MCF 10A (cell line): Measurements from ENCODE around the gene KBTBD4. TPM values are rescaled to one million over a fixed set of nuclear protein-coding genes. Genes with fewer than 3 reads are reported as not detected.

Experiments used
- BruUV-seq: library from RNA; stranded (reverse); fragments of 400-500 nt; replicated peaks from 2 replicates; lab custom pipeline; 2021; lab: Mats Ljungman, UMichigan
- CTCF ChIA-PET: fragments of 300-600 bp; sonication (Branson Sonifier 250); formaldehyde crosslinking; extraction: SDS; loops from one replicate; lab custom pipeline; 2021; ENCODE audit warnings: antibody characterized with exemption, inconsistent platforms; lab: Yijun Ruan, JAX
- POLR2A ChIA-PET: fragments of 300-600, 350-650 bp; sonication (Branson Sonifier 250); formaldehyde crosslinking; extraction: SDS; loops from one replicate; lab custom pipeline; 2020; ENCODE audit warnings: antibody characterized with exemption, inconsistent platforms; lab: Yijun Ruan, JAX
- DNase-seq: peaks from one replicate; pipeline ENCODE4 v3.0.0-alpha.2; 2018; ENCODE audit not compliant: unreplicated experiment
- H3K27ac Mint-ChIP-seq: one replicate; pipeline ENCODE4 v1.8.0; 2022; ENCODE audit warnings: mild to moderate bottlenecking, low read depth, mixed read lengths; ENCODE audit not compliant: unreplicated experiment
- H3K27me3 Mint-ChIP-seq: one replicate; pipeline ENCODE4 v1.8.0; 2022; ENCODE audit warnings: mixed read lengths; ENCODE audit not compliant: insufficient read depth, unreplicated experiment
- H3K36me3 Mint-ChIP-seq: one replicate; pipeline ENCODE4 v1.8.0; 2022; ENCODE audit warnings: mild to moderate bottlenecking, moderate library complexity, mixed read lengths; ENCODE audit not compliant: insufficient read depth, unreplicated experiment
- H3K4me1 Mint-ChIP-seq: one replicate; pipeline ENCODE4 v1.8.0; 2022; ENCODE audit warnings: mixed read lengths; ENCODE audit not compliant: insufficient read depth, unreplicated experiment
- H3K4me3 Mint-ChIP-seq: one replicate; pipeline ENCODE4 v1.8.0; 2022; ENCODE audit warnings: mild to moderate bottlenecking, moderate library complexity, mixed read lengths; ENCODE audit not compliant: unreplicated experiment
- H3K9me3 Mint-ChIP-seq: one replicate; pipeline ENCODE4 v1.8.0; 2022; ENCODE audit warnings: mixed read lengths; ENCODE audit not compliant: unreplicated experiment
- intact Hi-C: fragments of 100-400 bp; cut with micrococcal nuclease; formaldehyde crosslinking; loops from 2 replicates; pipeline ENCODE4 v1.14.1; 2022
- total RNA-seq: library from RNA; stranded (reverse); gene quantifications from 2 replicates; pipeline ENCODE4 v1.2.3, GENCODE V29; 2022
- TF ChIP-seq, protein P1 (sequence below): fragments of 200-600 bp; IDR thresholded peaks from one replicate; pipeline ENCODE4 v1.8.0; 2022; ENCODE audit warnings: antibody characterized with exemption, mild to moderate bottlenecking; ENCODE audit not compliant: unreplicated experiment

Gene KBTBD4
- total RNA-seq, 1 experiment from 2014 or later = 8.4 TPM

DNA sequence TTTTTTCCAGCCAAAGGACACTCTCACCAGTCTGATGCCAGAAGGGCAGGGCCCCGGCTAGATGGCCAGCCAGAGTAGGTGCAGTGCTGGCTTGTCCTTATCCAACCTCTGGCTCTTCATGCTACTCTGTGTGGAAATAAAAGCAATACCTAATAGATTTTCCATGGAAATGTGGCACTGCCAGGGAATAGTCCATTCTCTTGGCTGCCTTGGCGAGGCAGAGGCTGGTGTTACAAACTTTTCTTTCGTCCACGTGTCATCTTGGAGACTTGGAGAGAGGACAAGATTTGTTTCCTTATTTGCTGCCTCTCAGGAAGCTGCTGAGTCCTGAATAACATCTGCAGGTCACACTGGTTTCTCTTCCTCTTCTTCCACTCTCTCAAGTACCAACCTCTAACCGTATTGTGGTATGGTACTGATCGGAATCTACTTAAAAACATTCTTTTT, 32.6 kb upstream of the KBTBD4 start:
- H3K27me3 Mint-ChIP-seq = no peaks in the 10 kb centered on the region
- CTCF ChIA-PET = no interaction called here
- POLR2A ChIA-PET = interaction anchor here (0.7 to 1.0 kb wide), 2 partner anchors 16 to 33 kb away, joined by 3 read pairs; partner anchors contain the start of gene KBTBD4
- DNase-seq = no peak
- peaks cover 22% of the 10 kb centered on the region for H3K36me3 Mint-ChIP-seq
- no peaks in the 10 kb centered on the region for H3K4me1 Mint-ChIP-seq
- BruUV-seq = no TSS peak
- H3K27ac Mint-ChIP-seq = no peak overlapping the region
- TF ChIP-seq, protein P1, sequence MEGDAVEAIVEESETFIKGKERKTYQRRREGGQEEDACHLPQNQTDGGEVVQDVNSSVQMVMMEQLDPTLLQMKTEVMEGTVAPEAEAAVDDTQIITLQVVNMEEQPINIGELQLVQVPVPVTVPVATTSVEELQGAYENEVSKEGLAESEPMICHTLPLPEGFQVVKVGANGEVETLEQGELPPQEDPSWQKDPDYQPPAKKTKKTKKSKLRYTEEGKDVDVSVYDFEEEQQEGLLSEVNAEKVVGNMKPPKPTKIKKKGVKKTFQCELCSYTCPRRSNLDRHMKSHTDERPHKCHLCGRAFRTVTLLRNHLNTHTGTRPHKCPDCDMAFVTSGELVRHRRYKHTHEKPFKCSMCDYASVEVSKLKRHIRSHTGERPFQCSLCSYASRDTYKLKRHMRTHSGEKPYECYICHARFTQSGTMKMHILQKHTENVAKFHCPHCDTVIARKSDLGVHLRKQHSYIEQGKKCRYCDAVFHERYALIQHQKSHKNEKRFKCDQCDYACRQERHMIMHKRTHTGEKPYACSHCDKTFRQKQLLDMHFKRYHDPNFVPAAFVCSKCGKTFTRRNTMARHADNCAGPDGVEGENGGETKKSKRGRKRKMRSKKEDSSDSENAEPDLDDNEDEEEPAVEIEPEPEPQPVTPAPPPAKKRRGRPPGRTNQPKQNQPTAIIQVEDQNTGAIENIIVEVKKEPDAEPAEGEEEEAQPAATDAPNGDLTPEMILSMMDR = no peak
- intact Hi-C loops = no loop called here
- no peak overlapping the region for H3K4me3 Mint-ChIP-seq
- H3K9me3 Mint-ChIP-seq = no peaks in the 10 kb centered on the region

GRCh38 chr11:47609675-47610074, 30.9 kb upstream of the KBTBD4 start:
- no peak for DNase-seq
- intact Hi-C loops = no loop called here
- Mint-ChIP-seq H3K4me1 (no peaks in the 10 kb centered on the region), H3K27ac (peak overlapping the region; percentile 20), H3K27me3 (no peaks in the 10 kb centered on the region), H3K9me3 (no peaks in the 10 kb centered on the region), H3K36me3 (peaks cover 13% of the 10 kb centered on the region), H3K4me3 (no peak overlapping the region)
- TF ChIP-seq, protein P1 = no peak
- ChIA-PET POLR2A (no interaction called here), CTCF (no interaction called here)
- BruUV-seq = no TSS peak

DNA sequence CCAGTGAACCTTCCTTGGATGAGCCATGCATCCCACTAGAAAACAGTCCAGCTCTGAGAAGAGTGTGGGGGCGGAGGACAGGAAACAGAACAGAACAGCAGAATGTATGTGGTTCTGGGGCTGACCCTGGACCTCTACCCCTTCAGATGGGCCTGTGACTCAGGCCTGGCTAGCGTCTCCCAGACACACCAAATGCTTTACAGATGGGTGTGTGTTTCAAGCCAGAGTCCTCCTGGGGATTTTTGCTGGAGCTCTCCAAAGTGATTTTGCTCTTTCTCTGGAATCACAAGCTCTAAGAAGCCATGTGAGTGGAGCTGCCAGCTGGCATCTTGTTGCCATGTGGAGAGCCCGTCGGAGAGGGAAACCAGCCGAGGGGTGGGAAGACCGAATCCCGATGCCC, 28.6 kb upstream of the KBTBD4 start:
- Mint-ChIP-seq H3K4me3 (no peak overlapping the region), H3K27me3 (no peaks in the 10 kb centered on the region), H3K4me1 (no peaks in the 10 kb centered on the region), H3K36me3 (no peaks in the 10 kb centered on the region), H3K27ac (no peak overlapping the region), H3K9me3 (no peaks in the 10 kb centered on the region)
- DNase-seq = peak; percentile 17
- intact Hi-C loops = no loop called here
- TF ChIP-seq, protein P1 = no peak
- BruUV-seq = no TSS peak
- CTCF ChIA-PET = interaction anchor here (0.6 kb wide), 1 partner anchor 68 kb away, joined by 3 read pairs; no protein-coding TSS in a partner anchor
- POLR2A ChIA-PET = interaction anchor here (0.8 to 1.3 kb wide), 2 partner anchors 12 to 130 kb away, joined by 3 to 4 read pairs; no protein-coding TSS in a partner anchor

- H3K27me3 Mint-ChIP-seq = no peaks in the 10 kb centered on the region
- no peaks in the 10 kb centered on the region for H3K9me3 Mint-ChIP-seq
- DNase-seq = no peak
- POLR2A ChIA-PET = interaction anchor here (0.5 to 2.1 kb wide), 5 partner anchors 10 to 513 kb away, joined by 3 to 5 read pairs (median 3); no protein-coding TSS in a partner anchor
- TF ChIP-seq, protein P1 = no peak
- CTCF ChIA-PET = no interaction called here
- no peaks in the 10 kb centered on the region for H3K4me1 Mint-ChIP-seq
- H3K27ac Mint-ChIP-seq = no peak overlapping the region
- intact Hi-C loops = no loop called here
- no peaks in the 10 kb centered on the region for H3K36me3 Mint-ChIP-seq
- no peak overlapping the region for H3K4me3 Mint-ChIP-seq
- BruUV-seq = no TSS peak
These were observed 28.0 kb upstream of the KBTBD4 start for GRCh38 chr11:47606731-47607130.
